ENCODE measurements around the gene LGALS1. TPM values are rescaled to one million over a fixed set of nuclear protein-coding genes. Genes with fewer than 3 reads are reported as not detected.

LGALS1 gene
- total and polyA plus RNA-seq, 9 of the 15 experiments (the other 6 are each of a cell fraction or from before 2014, with no cell fraction given): 160 to 800 (median 330) TPM

- TF ChIP-seq ZNF609 (CRISPR knock-in tag; IDR thresholded peaks at IDR 0.05; ENCODE audit: borderline replicate concordance): no peak
Measured at GRCh38 chr22:37664249-37665101, 11.0 kb upstream of the LGALS1 start (continued).

DNA sequence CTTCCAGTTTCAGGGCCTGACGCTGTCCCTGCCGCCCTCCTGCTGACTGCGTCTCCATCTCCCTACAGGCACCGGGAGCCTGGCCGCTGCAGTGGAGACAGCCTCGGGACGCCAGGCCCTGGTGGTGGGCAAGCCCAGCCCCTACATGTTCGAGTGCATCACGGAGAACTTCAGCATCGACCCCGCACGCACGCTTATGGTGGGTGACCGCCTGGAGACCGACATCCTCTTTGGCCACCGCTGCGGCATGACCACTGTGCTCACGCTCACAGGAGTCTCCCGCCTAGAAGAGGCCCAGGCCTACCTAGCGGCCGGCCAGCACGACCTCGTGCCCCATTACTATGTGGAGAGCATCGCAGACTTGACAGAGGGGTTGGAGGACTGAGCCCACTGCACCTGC is 9.9 kb upstream of the LGALS1 start:
- ATAC-seq (no peak), DNase-seq (ENCODE audit: extremely low read depth in 1 of 4, low spot score in 3 of 4) (peak in 1 of 4 experiments; percentile 2), FAIRE-seq (no peak)
- no peak overlapping the region for H2AFZ ChIP-seq (ENCODE audit: low read depth, low read length)
- TF ChIP-seq POLR2H (tag; IDR thresholded peaks at IDR 0.05; ENCODE audit: low read depth) (no peak), POLR2G (IDR thresholded peaks at IDR 0.05; ENCODE audit: low read depth, low read length) (peak; percentile 63), RBFOX2 (IDR thresholded peaks at IDR 0.05; ENCODE audit: low read depth, low read length) (0 out of 2 replicates have a peak, but pooled peaks have one; percentile 41)
- peaks cover 49% of the 10 kb centered on the region for H3K79me2 ChIP-seq (ENCODE audit: control insufficient read depth, insufficient read depth, low read length)
- intact Hi-C loops (cut with micrococcal nuclease) (no loop called here), in situ Hi-C loops (cut with MboI) (no loop called here)
- WGBS (ENCODE audit: insufficient coverage, low coverage, missing lambda C conversion rate): 95% methylated on average over 14 of the region's 24 CpGs
- ChIA-PET POLR2A (no interaction called here), CTCF (ENCODE audit: low intra/inter-chr PET ratio) (no interaction called here)
- H3K9me1 ChIP-seq (ENCODE audit: control insufficient read depth, insufficient read depth, low read length): no peaks in the 10 kb centered on the region
- H3K9me3 ChIP-seq (replicated peaks; ENCODE audit: control insufficient read depth, insufficient read depth, low read depth, low read length): no peaks in the 10 kb centered on the region
- H3K36me3 ChIP-seq (ENCODE audit: control insufficient read depth, insufficient read depth, low read length): peaks cover 50% of the 10 kb centered on the region; the same call in 2 of the 3 replicates
- no peak overlapping the region for H3K27ac ChIP-seq (ENCODE audit: extremely low read depth, low read depth, low read length)
- no peaks in the 10 kb centered on the region for H3K27me3 ChIP-seq (ENCODE audit: control insufficient read depth in 2 of 2, insufficient read depth in 2 of 2, low read length in 2 of 2)
- H3K4me2 ChIP-seq (ENCODE audit: insufficient read depth, low read length): no peak overlapping the region
- BruUV-seq (replicated peaks): no TSS peak
- no peak overlapping the region; a peak in 1 of 4 replicates for H3K9ac ChIP-seq (ENCODE audit: insufficient read depth in 1 of 2, low read depth in 2 of 2, low read length in 2 of 2)
- no peak overlapping the region for H3K4me3 ChIP-seq
- peaks cover 12 to 22% of the 10 kb centered on the region in 2 experiments; a peak in 4 of 5 replicates for H3K4me1 ChIP-seq (replicated peaks in 1 of 2; ENCODE audit: control insufficient read depth in 2 of 2, insufficient read depth in 2 of 2, low read length in 2 of 2)
- H4K20me1 ChIP-seq (replicated peaks; ENCODE audit: control insufficient read depth, insufficient read depth, low read length): peaks cover 11% of the 10 kb centered on the region

Data from K562 (cell line).